Aorta (tissue), 5 donors: ENCODE measurements around the gene TFB1M. TPM values are rescaled to one million over a fixed set of nuclear protein-coding genes. Genes with fewer than 3 reads are reported as not detected.
"Not testable (repeated sequence)": the region's sequence is repeated elsewhere in the genome, so short reads cannot be mapped to it uniquely, and the experiment has no call there.

Source experiments
- ATAC-seq: fragments of 200-7000 bp; cut with Tn5 transposase; one replicate; pipeline ENCODE4 v1.9.1; 2022; ENCODE audit warnings: moderate library complexity; ENCODE audit not compliant: low FRiP score
- DNase-seq, 2 donors: peaks; one replicate each; pipeline ENCODE4 v3.0.0-alpha.2; 2020
- H3K27ac ChIP-seq, 2 donors: one replicate each; pipeline ENCODE4 v1.5.1; 2013; ENCODE audit warnings: low read length in 2 of 2, mild to moderate bottlenecking in 2 of 2, moderate library complexity in 2 of 2, control low read depth in 1 of 2, inconsistent platforms in 1 of 2, low read depth in 1 of 2
- H3K27me3 ChIP-seq, 2 donors: one replicate each; pipeline ENCODE4 v1.6.1; 2013; ENCODE audit warnings: control low read depth in 1 of 2, low read length in 1 of 2, mild to moderate bottlenecking in 1 of 2, moderate library complexity in 1 of 2; ENCODE audit not compliant: insufficient read depth in 2 of 2, control insufficient read depth in 1 of 2
- H3K36me3 ChIP-seq, 2 donors: one replicate each; pipeline ENCODE4 v1.6.1; 2013; ENCODE audit warnings: control low read depth in 1 of 2, low read length in 1 of 2, mild to moderate bottlenecking in 1 of 2; ENCODE audit not compliant: insufficient read depth in 2 of 2, control insufficient read depth in 1 of 2
- H3K4me1 ChIP-seq, 2 donors: one replicate each; pipeline ENCODE4 v1.6.1; 2013; ENCODE audit warnings: low read length in 2 of 2, control low read depth in 1 of 2, mild to moderate bottlenecking in 1 of 2, moderate library complexity in 1 of 2; ENCODE audit not compliant: insufficient read depth in 2 of 2, control insufficient read depth in 1 of 2
- H3K4me3 ChIP-seq, 2 donors: one replicate each; pipeline ENCODE4 v1.5.1; 2013; ENCODE audit warnings: low read length in 2 of 2, control low read depth in 1 of 2, mild to moderate bottlenecking in 1 of 2
- H3K9me3 ChIP-seq: one replicate; pipeline ENCODE4 v1.6.1; 2013; ENCODE audit warnings: mild to moderate bottlenecking, low read length; ENCODE audit not compliant: control insufficient read depth
- WGBS, 2 donors: extraction: QIAGEN DNeasy Blood & Tissue Kit; methylation state at CpG; one replicate each; pipeline ENCODE4 v1.1.7; 2013; 5-methylcytosine and 5-hydroxymethylcytosine counted together
- intact Hi-C, 2 donors: fragments of 100-400 bp; cut with DNase I; formaldehyde crosslinking; loops; one replicate each; pipeline versions ENCODE4 v1.14.2 to v1.15.0; 2022
- polyA plus RNA-seq, 2 donors: library from polyadenylated mRNA; stranded (reverse); fragments of 200-250 nt; gene quantifications; one replicate each; pipeline ENCODE4 v1.2.3, GENCODE V29; 2013
- total RNA-seq, 2 donors: library from RNA; stranded (reverse); fragmentation: NEBNext Ultra II Directional; extraction: Animal tissue kit (Norgen Biotek cat#: 25700); gene quantifications; one replicate each; pipeline ENCODE4 v1.2.1, GENCODE V29; 2021
- donor health status: healthy with polysubstance abuse.
- donor health status: Bipolar disorder and iron deficiency.
- donor health status: DM: no; HTN: no; CAD: no.
- donor health status: DM: no; HTN: no; CAD: no.
- donor health status: DM: yes; HTN: yes; CAD: no.

Gene TFB1M
- total and polyA plus RNA-seq, 4 donors, result 6.0 to 23.8 (median 13.1) TPM

DNA sequence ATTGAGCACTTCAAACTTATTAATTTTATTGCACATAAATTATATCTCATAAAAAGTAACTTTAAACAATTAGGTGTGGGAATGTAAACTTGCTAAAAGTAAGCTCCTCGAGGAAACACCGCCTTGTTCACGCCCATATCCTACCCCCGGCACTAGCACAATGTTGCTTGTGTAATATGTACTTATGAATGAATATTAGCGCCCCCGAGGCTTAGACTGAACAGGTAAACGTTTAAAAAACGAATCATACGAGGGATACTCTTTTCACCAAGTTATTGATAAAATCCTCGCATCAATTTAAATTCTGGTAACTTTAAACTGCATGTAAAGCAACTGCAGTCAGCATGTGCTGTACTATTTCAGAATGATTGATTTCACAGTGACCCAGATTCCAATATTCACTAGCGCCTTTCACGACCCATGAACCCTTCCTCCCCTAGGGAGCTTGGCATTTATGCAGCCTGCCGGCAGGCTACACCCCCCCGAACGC lies 637 bp downstream of the TFB1M start:
- Histone ChIP-seq H3K4me3 (peak overlapping the region; percentile 51 to 85), H3K4me1 (peaks cover 0 to 2% of the 10 kb centered on the region in 2 donors), H3K36me3 (no peaks in the 10 kb centered on the region), H3K9me3 (no peaks in the 10 kb centered on the region), H3K27ac (peak overlapping the region in 1 of 2 donors; percentile 65), H3K27me3 (no peaks in the 10 kb centered on the region)
- intact Hi-C loops, result no loop called here
- no peak for DNase-seq
- ATAC-seq, result no peak
- WGBS, 2 donors, result 1% methylated on average over 15 of the region's 15 CpGs

DNA sequence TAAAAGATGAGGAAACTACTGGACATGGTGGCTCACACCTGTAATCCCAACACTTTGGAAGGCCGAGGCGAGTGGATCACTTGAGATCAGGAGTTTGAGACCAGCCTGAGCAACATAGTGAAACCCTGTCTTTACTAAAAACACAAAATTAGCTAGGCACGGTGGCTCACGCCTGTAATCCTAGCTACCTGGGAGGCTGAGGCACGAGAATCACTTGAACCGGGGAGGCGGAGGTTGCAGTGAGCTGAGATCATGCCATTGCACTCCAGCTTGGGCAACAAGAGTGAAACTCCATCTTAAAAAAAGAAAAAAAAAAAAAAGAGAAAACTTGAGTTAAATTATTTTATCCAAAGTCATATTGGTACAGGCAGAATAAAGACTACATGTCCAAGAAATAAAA lies 1.3 kb downstream of the TFB1M start:
- H3K36me3 ChIP-seq, intact Hi-C loops, H3K27ac ChIP-seq, H3K4me3 ChIP-seq, H3K4me1 ChIP-seq, ATAC-seq, H3K9me3 ChIP-seq, DNase-seq, H3K27me3 ChIP-seq: not testable (repeated sequence)
- 91 to 93% methylated on average over 7 of the region's 7 CpGs for WGBS, 2 donors

DNA sequence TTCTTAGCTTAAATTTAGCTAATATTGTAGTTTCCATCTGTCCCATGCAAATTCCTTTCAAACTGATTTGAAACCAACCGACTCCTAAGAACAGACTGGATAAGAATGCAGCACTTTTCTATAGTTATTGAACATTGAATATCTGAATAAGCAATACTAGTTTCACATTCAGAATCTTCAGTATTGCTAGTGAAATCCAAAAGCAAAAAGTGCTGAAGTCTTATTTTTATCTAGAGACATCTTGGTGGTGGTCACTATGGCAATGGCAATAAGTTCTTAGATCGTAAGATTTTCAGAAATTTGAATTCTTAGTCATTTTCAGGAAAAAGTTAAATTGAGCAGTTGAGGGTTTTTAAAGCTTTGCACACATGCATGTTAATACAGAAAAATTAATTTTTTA lies 2.7 kb downstream of the TFB1M start:
- ATAC-seq (no peak), DNase-seq (no peak)
- intact Hi-C loops, result no loop called here
- H3K27me3 ChIP-seq, result no peaks in the 10 kb centered on the region
- no peaks in the 10 kb centered on the region for H3K36me3 ChIP-seq
- H3K9me3 ChIP-seq, result no peaks in the 10 kb centered on the region
- no peak overlapping the region for H3K4me3 ChIP-seq
- H3K4me1 ChIP-seq, result peaks cover 0 to 2% of the 10 kb centered on the region in 2 donors
- 86 to 97% methylated on average over 2 of the region's 2 CpGs for WGBS, 2 donors
- no peak overlapping the region for H3K27ac ChIP-seq

DNA sequence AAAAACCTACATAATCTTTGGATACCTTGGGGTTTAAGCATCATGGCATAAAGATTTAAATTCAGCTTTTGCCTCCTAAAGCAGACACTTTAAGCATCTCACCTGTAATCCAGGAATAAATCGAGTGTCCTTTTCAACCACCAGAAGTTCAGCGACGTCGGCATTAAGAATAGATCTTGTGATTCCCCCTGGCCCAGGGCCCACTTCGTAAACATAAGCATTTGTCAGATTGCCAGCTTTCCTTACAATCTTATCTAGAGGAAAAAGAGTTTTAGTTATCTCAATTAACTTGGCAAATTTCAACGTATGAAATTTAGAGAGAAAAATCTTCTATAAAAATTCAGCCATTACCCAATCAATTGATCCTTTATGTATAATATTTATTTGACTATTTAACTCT lies 3.2 kb downstream of the TFB1M start:
- peaks cover 0 to 2% of the 10 kb centered on the region in 2 donors for H3K36me3 ChIP-seq
- H3K27me3 ChIP-seq, result no peaks in the 10 kb centered on the region
- intact Hi-C loops, result no loop called here

DNA sequence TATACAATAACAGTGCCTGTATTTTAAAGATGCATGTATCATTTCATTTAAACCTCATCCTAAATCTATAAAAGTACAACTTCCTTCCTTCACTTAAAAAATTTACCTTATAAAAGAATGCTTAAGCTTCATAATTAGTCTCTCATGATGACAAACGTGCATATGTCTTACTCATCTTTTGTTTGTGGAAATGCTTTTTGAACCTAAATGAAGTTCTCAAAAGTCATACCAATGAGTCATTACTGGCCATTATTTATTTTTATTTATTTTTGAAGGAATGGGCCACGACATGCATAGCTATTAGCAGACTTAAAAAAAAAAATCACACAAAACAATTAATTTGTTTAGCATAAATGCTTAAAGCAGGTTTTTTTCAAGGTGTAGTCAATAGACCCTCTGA lies 3.7 kb downstream of the TFB1M start:
- Histone ChIP-seq H3K27ac (no peak overlapping the region), H3K4me3 (no peak overlapping the region), H3K27me3 (no peaks in the 10 kb centered on the region), H3K36me3 (peaks cover 0 to 3% of the 10 kb centered on the region in 2 donors), H3K4me1 (peaks cover 0 to 2% of the 10 kb centered on the region in 2 donors), H3K9me3 (no peaks in the 10 kb centered on the region)
- DNase-seq (no peak), ATAC-seq (no peak)
- WGBS, 2 donors, result 57 to 61% methylated on average over 2 of the region's 2 CpGs
- intact Hi-C loops, result no loop called here

More for the DNA sequence above, 3.2 kb downstream of the TFB1M start:
- Histone ChIP-seq H3K4me3 (no peak overlapping the region), H3K9me3 (no peaks in the 10 kb centered on the region), H3K4me1 (peaks cover 0 to 2% of the 10 kb centered on the region in 2 donors), H3K27ac (no peak overlapping the region)
- ATAC-seq (no peak), DNase-seq (no peak)
- WGBS, 2 donors, result 57 to 67% methylated on average over 6 of the region's 6 CpGs

DNA sequence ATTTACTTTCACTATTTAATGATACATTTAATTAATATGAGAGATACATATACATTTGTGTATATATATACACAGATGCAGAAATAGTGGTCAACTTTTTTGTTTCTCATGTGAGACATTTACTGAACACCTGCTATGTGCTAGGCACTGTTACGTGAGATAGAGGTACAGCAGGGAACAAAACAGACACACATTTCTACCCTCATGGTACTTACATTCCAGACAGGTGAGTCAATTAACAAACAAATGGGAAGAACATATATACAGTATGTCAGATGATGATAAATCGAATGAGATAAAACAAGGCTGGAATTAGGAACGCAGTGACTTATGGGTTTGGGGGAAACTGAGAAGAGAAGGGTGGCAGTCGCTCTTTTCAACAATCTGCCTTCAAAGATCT lies 5.1 kb downstream of the TFB1M start:
- no peaks in the 10 kb centered on the region for H3K9me3 ChIP-seq
- ATAC-seq, result no peak
- H3K27me3 ChIP-seq, result no peaks in the 10 kb centered on the region
- H3K36me3 ChIP-seq, result peaks cover 0 to 3% of the 10 kb centered on the region in 2 donors
- H3K4me3 ChIP-seq, result no peak overlapping the region
- intact Hi-C loops, result no loop called here
- H3K27ac ChIP-seq, result no peak overlapping the region
- DNase-seq, result no peak
- H3K4me1 ChIP-seq, result peaks cover 0 to 2% of the 10 kb centered on the region in 2 donors
- WGBS, 2 donors, result 73 to 79% methylated on average over 4 of the region's 4 CpGs

DNA sequence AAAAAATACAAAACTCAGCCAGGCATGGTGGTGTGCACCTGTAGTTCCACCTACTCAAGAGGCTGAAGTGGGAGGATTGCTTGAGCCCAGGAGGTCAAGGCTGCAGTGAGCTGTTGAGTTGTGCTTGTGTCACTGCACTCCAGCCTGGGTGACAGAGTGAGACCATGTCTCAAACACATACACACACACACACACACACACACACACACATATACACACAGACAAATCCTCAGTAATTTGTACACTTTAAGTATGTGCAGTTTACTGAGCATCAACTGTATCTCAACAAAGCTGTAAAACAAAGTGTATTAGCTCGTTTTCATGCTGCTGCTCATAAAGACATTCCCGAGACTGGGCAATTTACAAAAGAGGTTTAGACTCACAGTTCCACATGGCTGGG lies 7.3 kb downstream of the TFB1M start:
- Histone ChIP-seq H3K4me1 (no peaks in the 10 kb centered on the region), H3K9me3 (no peaks in the 10 kb centered on the region), H3K27me3 (no peaks in the 10 kb centered on the region), H3K4me3 (no peak overlapping the region), H3K27ac (no peak overlapping the region), H3K36me3 (peaks cover 0 to 3% of the 10 kb centered on the region in 2 donors)
- DNase-seq (no peak), ATAC-seq (no peak)
- intact Hi-C loops, result no loop called here
- WGBS, 2 donors, result 92 to 94% methylated on average over 2 of the region's 2 CpGs

DNA sequence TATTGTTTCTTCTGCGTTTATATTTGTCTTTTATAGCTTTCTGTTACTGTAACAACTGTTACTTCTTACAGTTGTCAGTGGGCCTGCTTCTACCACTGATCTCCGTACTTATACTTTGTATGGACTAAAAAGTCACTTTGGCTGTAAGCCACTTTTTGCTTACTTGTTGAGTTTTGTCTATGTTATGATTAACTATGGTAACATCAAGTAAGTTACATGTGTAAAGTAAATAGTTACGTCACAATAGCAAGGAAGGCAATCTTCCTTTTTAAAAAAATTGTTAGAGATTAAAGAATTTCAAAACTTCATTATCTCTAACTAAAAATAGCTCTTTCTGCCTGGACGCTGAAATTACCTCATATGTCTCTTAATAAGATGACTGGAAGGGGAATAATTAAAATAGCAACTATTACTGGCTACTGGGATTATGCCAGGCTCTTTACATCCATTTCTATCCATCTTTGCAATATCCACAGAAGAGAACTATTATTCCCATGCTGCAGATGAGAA lies 10.9 kb downstream of the TFB1M start:
- peaks cover 0 to 3% of the 10 kb centered on the region in 2 donors for H3K36me3 ChIP-seq
- no peak overlapping the region for H3K4me3 ChIP-seq
- H3K4me1 ChIP-seq, result no peaks in the 10 kb centered on the region
- intact Hi-C loops, result no loop called here
- no peak for DNase-seq
- ATAC-seq, result no peak
- no peak overlapping the region for H3K27ac ChIP-seq
- WGBS, 2 donors, result 38 to 57% methylated on average over 4 of the region's 4 CpGs
- H3K9me3 ChIP-seq, result no peaks in the 10 kb centered on the region
- no peaks in the 10 kb centered on the region for H3K27me3 ChIP-seq

DNA sequence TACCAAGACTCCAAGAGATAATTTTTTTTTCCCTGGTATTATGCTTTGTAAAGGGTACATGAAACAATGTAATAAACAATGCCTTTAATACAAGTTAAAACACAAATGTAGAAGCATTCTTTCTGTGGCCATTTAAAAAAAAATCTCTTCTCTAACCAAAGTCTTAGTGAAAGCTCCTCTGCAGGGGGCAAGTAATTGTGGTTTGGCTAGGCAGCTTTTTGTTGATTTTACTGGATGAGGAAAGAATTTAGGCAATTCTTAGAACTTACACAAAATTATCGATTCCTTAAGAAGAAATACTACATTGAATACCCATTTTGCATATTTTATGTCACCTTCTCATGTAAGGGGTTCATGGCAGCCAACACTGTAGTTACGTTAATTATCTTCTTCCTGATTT lies 12.4 kb downstream of the TFB1M start:
- Histone ChIP-seq H3K4me3 (no peak overlapping the region), H3K9me3 (no peaks in the 10 kb centered on the region), H3K27ac (no peak overlapping the region), H3K36me3 (peaks cover 0 to 5% of the 10 kb centered on the region in 2 donors), H3K27me3 (no peaks in the 10 kb centered on the region), H3K4me1 (no peaks in the 10 kb centered on the region)
- intact Hi-C loops, result no loop called here
- DNase-seq (no peak), ATAC-seq (no peak)
- WGBS, 2 donors, result 90 to 95% methylated on average over 2 of the region's 2 CpGs
